K562 (cell line): Measurements from ENCODE around the gene GORASP1. TPM values are rescaled to one million over a fixed set of nuclear protein-coding genes. Genes with fewer than 3 reads are reported as not detected.

ENCODE experiments used
- HIVEP1 ChIP-seq: fragments of 250-450 bp; sonication (Bioruptor Pico); IDR thresholded peaks from 2 replicates; pipeline ENCODE4 v1.4.0; 2020; ENCODE audit warnings: mild to moderate bottlenecking
- REST ChIP-seq, 2 experiments: fragments of 450-650 bp; formaldehyde crosslinking in 1 of 2; IDR thresholded peaks; 2 replicates each; pipeline versions ENCODE4 v1.4.0 to v1.6.1; 2014 to 2020; ENCODE audit warnings: mild to moderate bottlenecking in 2 of 2, borderline replicate concordance in 1 of 2, low read depth in 1 of 2
- SMAD4 ChIP-seq: fragments of 250-450 bp; sonication (Bioruptor Pico); conservative IDR thresholded peaks from 2 replicates; pipeline ENCODE4 v1.8.0; 2021; ENCODE audit warnings: inconsistent platforms, mild to moderate bottlenecking, moderate library complexity
- TCF15 ChIP-seq: fragments of 250-450 bp; sonication (Bioruptor Pico); IDR thresholded peaks from 2 replicates; pipeline ENCODE4 v1.8.0; 2022; ENCODE audit warnings: moderate library complexity, mild to moderate bottlenecking, inconsistent platforms
- ZFP36 ChIP-seq: fragments of 150-350 bp; IDR thresholded peaks from 2 replicates; pipeline ENCODE4 v1.6.1; 2018; ENCODE audit warnings: low read length, low read depth; ENCODE audit not compliant: partially characterized antibody
- polyA plus RNA-seq, 8 experiments: library from polyadenylated mRNA; depleted of rRNA in 4 of 8; stranded (reverse) in 5 of 8; unstranded in 3 of 8; fragments of >200 nt; fragmentation: Nextera tagmentation in 2 of 8; fragmentation: Illumina TruSeq in 1 of 8; extraction: Ambion mirVana in 2 of 8; extraction: Trizol in 1 of 8; gene quantifications; 2 replicates each; pipeline versions ENCODE4 v1.2.1 to v1.2.3, GENCODE V29; 2011 to 2014; ENCODE audit warnings: inconsistent platforms in 1 of 8, missing spikeins in 1 of 8
- total RNA-seq, 7 experiments: library from RNA; depleted of rRNA in 6 of 7; stranded (reverse); fragments of >200 nt in 6 of 7; fragmentation: Illumina TruSeq in 2 of 7; extraction: Trizol in 2 of 7; gene quantifications; 2 replicates each; pipeline versions ENCODE4 v1.2.1 to v1.2.3, GENCODE V29; 2011 to 2021; ENCODE audit warnings: low replicate concordance in 1 of 7

The GORASP1 gene
- total and polyA plus RNA-seq, 9 of the 15 experiments (the other 6 are each of a cell fraction or from before 2014, with no cell fraction given): 8.4 to 87.9 (median 67.6) TPM

- TF ChIP-seq REST (IDR thresholded peaks at IDR 0.05; ENCODE audit: borderline replicate concordance) (no peak), REST (CRISPR knock-in tag; IDR thresholded peaks at IDR 0.05; ENCODE audit: low read depth) (no peak), SMAD4 (CRISPR knock-in tag) (no peak), TCF15 (no peak), HIVEP1 (no peak), ZFP36 (no peak)
These were observed 15.4 kb upstream of the GORASP1 start (continued) for GRCh38 chr3:39122813-39123212.
